Nephron progenitor cell (in vitro differentiated cells): ENCODE measurements around the gene RIC8A.

Experiments
- DNase-seq: peaks from one replicate; pipeline ENCODE4 v3.0.0; 2021
- H3K27ac Mint-ChIP-seq: 2 replicates; pipeline ENCODE4 v1.8.0; 2021; ENCODE audit warnings: mild to moderate bottlenecking, moderate library complexity, mixed read lengths
- H3K27me3 Mint-ChIP-seq: 2 replicates; pipeline ENCODE4 v1.8.0; 2021; ENCODE audit warnings: mild to moderate bottlenecking, low read depth, mixed read lengths; ENCODE audit not compliant: poor library complexity
- H3K36me3 Mint-ChIP-seq: 2 replicates; pipeline ENCODE4 v1.8.0; 2021; ENCODE audit warnings: low read depth, mixed read lengths
- H3K4me1 Mint-ChIP-seq: 2 replicates; pipeline ENCODE4 v1.8.0; 2021; ENCODE audit warnings: mixed read lengths
- H3K4me3 Mint-ChIP-seq: 2 replicates; pipeline ENCODE4 v1.8.0; 2021; ENCODE audit warnings: mild to moderate bottlenecking, moderate library complexity, mixed read lengths
- H3K9me3 Mint-ChIP-seq: 2 replicates; pipeline ENCODE4 v1.8.0; 2021; ENCODE audit warnings: mild to moderate bottlenecking, moderate library complexity, mixed read lengths
- TF ChIP-seq, protein P1 (sequence below): fragments of 200-600 bp; sonication (generic); IDR thresholded peaks from 2 replicates; pipeline ENCODE4 v1.5.0; 2021; ENCODE audit warnings: antibody characterized with exemption

Gene RIC8A

DNA sequence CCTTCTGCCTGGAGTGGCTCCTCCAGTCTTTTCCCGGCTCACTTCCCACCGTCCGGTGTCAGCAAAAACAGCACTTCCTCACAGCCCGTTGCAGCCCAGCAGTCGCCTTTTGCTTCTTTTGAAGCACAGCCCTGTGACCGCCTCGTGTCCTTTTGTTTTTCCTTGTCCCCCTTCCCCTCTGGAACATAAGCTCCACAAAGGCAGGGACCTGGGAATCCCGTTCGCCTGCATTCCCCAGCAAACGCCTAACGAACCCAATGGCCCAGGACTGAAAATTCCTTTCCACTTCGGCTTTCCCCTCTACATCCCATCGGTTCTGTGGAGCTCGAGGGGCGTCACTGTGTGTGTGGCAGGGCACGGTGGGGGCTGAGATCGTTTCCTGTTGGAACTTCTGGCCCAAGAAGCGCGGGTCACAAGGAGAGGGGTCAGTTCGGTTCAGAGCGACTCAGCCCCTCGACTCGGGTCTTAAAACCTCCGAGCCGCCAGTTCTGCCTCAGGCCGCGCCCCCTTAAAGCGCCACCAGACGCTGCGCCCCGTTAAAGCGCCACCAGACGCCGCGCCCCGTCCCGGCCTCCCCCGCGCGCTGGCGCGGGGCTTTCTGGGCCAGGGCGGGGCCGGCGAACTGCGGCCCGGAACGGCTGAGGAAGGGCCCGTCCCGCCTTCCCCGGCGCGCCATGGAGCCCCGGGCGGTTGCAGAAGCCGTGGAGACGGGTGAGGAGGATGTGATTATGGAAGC, 841 bp downstream of the RIC8A start:
- TF ChIP-seq, protein P1, sequence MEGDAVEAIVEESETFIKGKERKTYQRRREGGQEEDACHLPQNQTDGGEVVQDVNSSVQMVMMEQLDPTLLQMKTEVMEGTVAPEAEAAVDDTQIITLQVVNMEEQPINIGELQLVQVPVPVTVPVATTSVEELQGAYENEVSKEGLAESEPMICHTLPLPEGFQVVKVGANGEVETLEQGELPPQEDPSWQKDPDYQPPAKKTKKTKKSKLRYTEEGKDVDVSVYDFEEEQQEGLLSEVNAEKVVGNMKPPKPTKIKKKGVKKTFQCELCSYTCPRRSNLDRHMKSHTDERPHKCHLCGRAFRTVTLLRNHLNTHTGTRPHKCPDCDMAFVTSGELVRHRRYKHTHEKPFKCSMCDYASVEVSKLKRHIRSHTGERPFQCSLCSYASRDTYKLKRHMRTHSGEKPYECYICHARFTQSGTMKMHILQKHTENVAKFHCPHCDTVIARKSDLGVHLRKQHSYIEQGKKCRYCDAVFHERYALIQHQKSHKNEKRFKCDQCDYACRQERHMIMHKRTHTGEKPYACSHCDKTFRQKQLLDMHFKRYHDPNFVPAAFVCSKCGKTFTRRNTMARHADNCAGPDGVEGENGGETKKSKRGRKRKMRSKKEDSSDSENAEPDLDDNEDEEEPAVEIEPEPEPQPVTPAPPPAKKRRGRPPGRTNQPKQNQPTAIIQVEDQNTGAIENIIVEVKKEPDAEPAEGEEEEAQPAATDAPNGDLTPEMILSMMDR = no peak
- Mint-ChIP-seq H3K4me3 (peak overlapping the region; percentile 97), H3K36me3 (peaks cover 22% of the 10 kb centered on the region)

DNA sequence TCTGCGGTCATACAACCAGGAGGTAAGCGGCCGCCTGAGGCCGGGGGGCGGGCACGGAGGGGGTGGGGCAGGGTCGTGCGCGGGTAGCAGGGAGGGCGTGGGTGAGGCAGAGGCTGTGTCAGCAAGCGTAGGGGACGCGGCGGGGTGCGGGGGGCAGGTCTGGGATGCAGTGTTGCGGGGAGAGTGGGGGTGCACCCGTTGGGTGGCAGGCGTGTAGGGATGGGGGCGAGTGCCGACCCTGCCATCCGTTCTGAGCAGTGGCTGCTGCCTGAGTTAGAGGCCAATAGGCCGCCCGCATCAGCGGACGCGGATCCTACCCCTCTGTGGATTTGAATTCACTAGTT, 1.4 kb downstream of the RIC8A start:
- H3K9me3 Mint-ChIP-seq = no peaks in the 10 kb centered on the region
- DNase-seq = no peak
- H3K36me3 Mint-ChIP-seq = peaks cover 20% of the 10 kb centered on the region
- H3K27me3 Mint-ChIP-seq = no peaks in the 10 kb centered on the region
- peak overlapping the region; percentile 97 for H3K4me3 Mint-ChIP-seq
- H3K27ac Mint-ChIP-seq = peak overlapping the region; percentile 59
- peaks cover 34% of the 10 kb centered on the region for H3K4me1 Mint-ChIP-seq
- TF ChIP-seq, protein P1 = no peak

More for the DNA sequence above, 841 bp downstream of the RIC8A start:
- Mint-ChIP-seq H3K4me1 (peaks cover 34% of the 10 kb centered on the region), H3K27ac (peak overlapping the region; percentile 100), H3K27me3 (no peaks in the 10 kb centered on the region), H3K9me3 (no peaks in the 10 kb centered on the region)
- peak; percentile 78 for DNase-seq

DNA sequence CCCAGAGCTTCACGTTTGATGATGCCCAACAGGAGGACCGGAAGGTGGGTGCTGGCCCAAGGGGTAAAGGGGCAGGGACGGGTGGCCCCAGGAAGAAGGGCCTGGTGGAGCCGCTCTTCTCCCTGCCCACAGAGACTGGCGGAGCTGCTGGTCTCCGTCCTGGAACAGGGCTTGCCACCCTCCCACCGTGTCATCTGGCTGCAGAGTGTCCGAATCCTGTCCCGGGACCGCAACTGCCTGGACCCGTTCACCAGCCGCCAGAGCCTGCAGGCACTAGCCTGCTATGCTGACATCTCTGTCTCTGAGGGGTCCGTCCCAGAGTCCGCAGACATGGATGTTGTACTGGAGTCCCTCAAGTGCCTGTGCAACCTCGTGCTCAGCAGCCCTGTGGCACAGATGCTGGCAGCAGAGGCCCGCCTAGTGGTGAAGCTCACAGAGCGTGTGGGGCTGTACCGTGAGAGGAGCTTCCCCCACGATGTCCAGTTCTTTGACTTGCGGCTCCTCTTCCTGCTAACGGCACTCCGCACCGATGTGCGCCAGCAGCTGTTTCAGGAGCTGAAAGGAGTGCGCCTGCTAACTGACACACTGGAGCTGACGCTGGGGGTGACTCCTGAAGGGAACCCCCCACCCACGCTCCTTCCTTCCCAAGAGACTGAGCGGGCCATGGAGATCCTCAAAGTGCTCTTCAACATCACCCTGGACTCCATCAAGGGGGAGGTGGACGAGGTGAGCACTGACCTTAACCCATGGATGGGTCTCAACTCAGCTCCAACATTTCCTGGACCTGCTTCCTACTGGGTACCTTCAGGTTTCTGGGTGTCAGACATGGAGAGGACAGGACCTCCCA, 2.0 kb downstream of the RIC8A start:
- Mint-ChIP-seq H3K4me3 (peak overlapping the region; percentile 97), H3K9me3 (no peaks in the 10 kb centered on the region), H3K36me3 (peaks cover 22% of the 10 kb centered on the region), H3K27ac (peak overlapping the region; percentile 82), H3K4me1 (peaks cover 34% of the 10 kb centered on the region), H3K27me3 (no peaks in the 10 kb centered on the region)
- DNase-seq = no peak
- TF ChIP-seq, protein P1 = no peak

DNA sequence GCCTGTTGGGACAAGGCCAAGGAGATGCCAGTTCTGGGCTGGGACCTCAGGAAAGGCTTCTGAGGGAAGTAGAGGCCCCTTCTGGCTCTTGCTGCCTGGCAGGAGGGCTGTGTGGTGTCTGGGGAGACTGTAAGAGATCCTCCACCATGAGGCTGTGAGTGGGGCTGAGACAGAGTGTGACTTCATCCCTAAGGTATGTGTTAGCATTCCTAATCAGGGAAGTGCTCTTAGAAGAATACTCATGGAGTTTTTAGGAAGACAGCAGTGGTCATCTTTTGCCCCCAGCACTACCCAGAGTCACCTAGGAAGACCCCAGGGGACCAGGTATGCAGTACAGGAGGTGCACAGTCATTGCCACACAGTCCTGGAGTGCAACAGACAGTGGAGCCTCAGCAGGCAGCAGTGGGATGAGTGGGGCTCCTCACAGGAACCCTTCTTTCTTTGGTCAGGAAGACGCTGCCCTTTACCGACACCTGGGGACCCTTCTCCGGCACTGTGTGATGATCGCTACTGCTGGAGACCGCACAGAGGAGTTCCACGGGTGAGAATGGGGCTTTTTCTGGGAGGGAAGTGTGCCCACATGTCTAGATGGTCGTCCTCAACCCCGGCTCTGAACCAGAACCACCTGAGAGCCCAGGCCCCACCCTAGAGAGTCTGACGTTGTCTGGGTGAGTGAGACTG, 2.8 kb downstream of the RIC8A start:
- Mint-ChIP-seq H3K4me1 (peaks cover 33% of the 10 kb centered on the region), H3K27me3 (no peaks in the 10 kb centered on the region), H3K4me3 (peak overlapping the region; percentile 97), H3K36me3 (peaks cover 23% of the 10 kb centered on the region), H3K27ac (peak overlapping the region; percentile 82), H3K9me3 (no peaks in the 10 kb centered on the region)
- TF ChIP-seq, protein P1 = no peak
- no peak for DNase-seq

DNA sequence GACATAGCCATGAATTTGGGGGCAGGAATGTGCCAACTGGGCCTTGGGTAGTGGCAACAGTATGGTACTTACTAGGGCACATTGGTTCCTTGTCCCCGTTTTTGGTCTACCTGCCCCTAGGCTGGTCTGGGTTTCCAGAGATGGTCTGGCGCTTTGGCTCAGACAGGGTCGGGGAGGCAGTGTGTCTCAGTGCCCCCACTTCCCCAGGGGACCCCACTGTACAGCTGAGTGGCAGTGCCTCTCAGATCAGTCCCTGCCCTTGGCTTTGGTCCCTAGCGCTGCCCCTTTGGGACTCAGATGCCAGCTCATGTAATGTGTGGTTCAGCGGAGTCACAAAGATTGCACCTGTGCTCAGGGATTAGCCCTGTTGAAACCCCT, 3.3 kb downstream of the RIC8A start:
- H3K4me3 Mint-ChIP-seq = peak overlapping the region; percentile 40
- no peak overlapping the region for H3K27ac Mint-ChIP-seq
- H3K9me3 Mint-ChIP-seq = no peaks in the 10 kb centered on the region
- TF ChIP-seq, protein P1 = no peak
- H3K4me1 Mint-ChIP-seq = peaks cover 27% of the 10 kb centered on the region
- peaks cover 23% of the 10 kb centered on the region for H3K36me3 Mint-ChIP-seq
- DNase-seq = no peak
- no peaks in the 10 kb centered on the region for H3K27me3 Mint-ChIP-seq
